Fibroblast of lung (primary cell): ENCODE results near the gene POLR2C. TPM values are rescaled to one million over a fixed set of nuclear protein-coding genes. Genes with fewer than 3 reads are reported as not detected.
"Not testable (repeated sequence)": the region's sequence is repeated elsewhere in the genome, so short reads cannot be mapped to it uniquely, and the experiment has no call there.

Experiments
- DNase-seq, 2 donors: peaks; one replicate each; pipeline versions ENCODE4 v3.0.0 to v3.0.0-alpha.2; 2010; ENCODE audit warnings: low read depth in 2 of 2
- H2AFZ ChIP-seq: 2 replicates; pipeline ENCODE4 v1.5.1; 2012; ENCODE audit warnings: low read length, control low read depth, inconsistent platforms
- H3K27ac ChIP-seq: 2 replicates; pipeline ENCODE4 v1.5.1; 2011; ENCODE audit warnings: low read length, control low read depth; ENCODE audit not compliant: insufficient read depth
- H3K27me3 ChIP-seq: 2 replicates; pipeline ENCODE4 v1.5.1; 2011; ENCODE audit warnings: mild to moderate bottlenecking, low read length; ENCODE audit not compliant: control insufficient read depth, insufficient read depth
- H3K36me3 ChIP-seq: 2 replicates; pipeline ENCODE4 v1.5.1; 2011; ENCODE audit warnings: low read length; ENCODE audit not compliant: control insufficient read depth, insufficient read depth
- H3K4me1 ChIP-seq: 2 replicates; pipeline ENCODE4 v1.5.1; 2011; ENCODE audit warnings: low read length; ENCODE audit not compliant: control insufficient read depth, insufficient read depth; ENCODE audit errors: extremely low read depth
- H3K4me2 ChIP-seq: 2 replicates; pipeline ENCODE4 v1.5.1; 2011; ENCODE audit warnings: low read length, control low read depth; ENCODE audit not compliant: insufficient read depth; ENCODE audit errors: extremely low read depth
- H3K4me3 ChIP-seq, 4 experiments: fragments of 200-600 bp in 1 of 4; sonication (generic) in 1 of 4; replicated peaks in 1 of 4; 2 replicates each; pipeline ENCODE4 v1.5.1; 2011 to 2016; ENCODE audit warnings: low read length in 4 of 4, low read depth in 3 of 4, mild to moderate bottlenecking in 3 of 4, control low read depth in 2 of 4, inconsistent platforms in 1 of 4, mixed read lengths in 1 of 4; ENCODE audit not compliant: insufficient read depth in 1 of 4; ENCODE audit errors: control extremely low read depth in 1 of 4
- H3K79me2 ChIP-seq: 2 replicates; pipeline ENCODE4 v1.5.1; 2012; ENCODE audit warnings: mild to moderate bottlenecking, low read length, inconsistent platforms; ENCODE audit not compliant: control insufficient read depth, insufficient read depth
- H3K9ac ChIP-seq: 2 replicates; pipeline ENCODE4 v1.5.1; 2011; ENCODE audit warnings: mild to moderate bottlenecking, low read length, control low read depth; ENCODE audit not compliant: insufficient read depth
- H3K9me3 ChIP-seq: 2 replicates; pipeline ENCODE4 v1.5.1; 2012; ENCODE audit warnings: low read depth, low read length; ENCODE audit not compliant: control insufficient read depth, insufficient read depth
- H4K20me1 ChIP-seq: 2 replicates; pipeline ENCODE4 v1.5.1; 2011; ENCODE audit warnings: low read length; ENCODE audit not compliant: control insufficient read depth, insufficient read depth; ENCODE audit errors: extremely low read depth
- CTCF ChIP-seq, 2 donors: IDR thresholded peaks in 1 of 2; conservative IDR thresholded peaks in 1 of 2; 1 replicate in 1 of 2; 2 replicates in 1 of 2; pipeline ENCODE4 v1.5.1; 2011 to 2012; ENCODE audit warnings: low read length in 2 of 2, control low read depth in 1 of 2, inconsistent platforms in 1 of 2, low read depth in 1 of 2, mild to moderate bottlenecking in 1 of 2
- EZH2 ChIP-seq: IDR thresholded peaks from 2 replicates; pipeline ENCODE4 v1.5.1; 2012; ENCODE audit warnings: low read length, control low read depth, mild to moderate bottlenecking; ENCODE audit errors: missing control alignments
- polyA plus RNA-seq, 2 donors: library from polyadenylated mRNA; depleted of rRNA in 1 of 2; stranded (reverse) in 1 of 2; unstranded in 1 of 2; fragments of >200 nt; gene quantifications; 2 replicates each; pipeline ENCODE4 v1.2.1, GENCODE V29; 2011 to 2012; ENCODE audit warnings: missing spikeins in 1 of 2
- total RNA-seq: library from RNA; depleted of rRNA; stranded (reverse); fragments of >200 nt; gene quantifications from 2 replicates; pipeline ENCODE4 v1.2.1, GENCODE V29; 2014

Gene POLR2C
- total and polyA plus RNA-seq, 2 donors (not counting 1 experiment from before 2014, with no cell fraction given), result 84.0 to 106 TPM

- Histone ChIP-seq H4K20me1 (no peaks in the 10 kb centered on the region), H3K36me3 (no peaks in the 10 kb centered on the region), H3K4me1 (no peaks in the 10 kb centered on the region), H3K9ac (no peak overlapping the region), H3K9me3 (no peaks in the 10 kb centered on the region), H3K4me2 (no peak overlapping the region), H3K27ac (no peak overlapping the region), H2AFZ (no peak overlapping the region), H3K27me3 (peaks cover 14% of the 10 kb centered on the region), H3K4me3 (no peak overlapping the region), H3K79me2 (no peaks in the 10 kb centered on the region)
- TF ChIP-seq CTCF (conservative IDR thresholded peaks at IDR 0.05 in 1 of 2, IDR thresholded peaks at IDR 0.05 in 1 of 2; ENCODE audit: low read depth in 1 of 2, low read length in 2 of 2) (no peak), EZH2 (no peak)
- DNase-seq, result no peak
These were observed 34.6 kb downstream of the POLR2C start for GRCh38 chr16:57497121-57497520.

GRCh38 chr16:57498031-57498430 is 35.6 kb downstream of the POLR2C start:
- H3K79me2 ChIP-seq, result no peaks in the 10 kb centered on the region
- no peak overlapping the region for H2AFZ ChIP-seq
- H4K20me1 ChIP-seq, result no peaks in the 10 kb centered on the region
- no peaks in the 10 kb centered on the region for H3K4me1 ChIP-seq
- no peaks in the 10 kb centered on the region for H3K9me3 ChIP-seq
- H3K27me3 ChIP-seq, result peaks cover 14% of the 10 kb centered on the region
- no peak overlapping the region for H3K9ac ChIP-seq
- no peak overlapping the region for H3K4me2 ChIP-seq
- no peak for DNase-seq
- H3K36me3 ChIP-seq, result no peaks in the 10 kb centered on the region
- H3K27ac ChIP-seq, result no peak overlapping the region
- TF ChIP-seq CTCF (conservative IDR thresholded peaks at IDR 0.05 in 1 of 2, IDR thresholded peaks at IDR 0.05 in 1 of 2; ENCODE audit: low read depth in 1 of 2, low read length in 2 of 2) (no peak), EZH2 (no peak)
- H3K4me3 ChIP-seq, result no peak overlapping the region

GRCh38 chr16:57499941-57500340 is 37.5 kb downstream of the POLR2C start:
- not testable (repeated sequence) for H2AFZ ChIP-seq, H3K4me2 ChIP-seq, H3K9ac ChIP-seq, H4K20me1 ChIP-seq, DNase-seq, H3K27ac ChIP-seq, H3K79me2 ChIP-seq, H3K4me3 ChIP-seq, H3K4me1 ChIP-seq, H3K9me3 ChIP-seq, H3K36me3 ChIP-seq
- peaks cover 12% of the 10 kb centered on the region for H3K27me3 ChIP-seq
